Measurements from ENCODE around the gene MINDY4.

The MINDY4 gene

DNA sequence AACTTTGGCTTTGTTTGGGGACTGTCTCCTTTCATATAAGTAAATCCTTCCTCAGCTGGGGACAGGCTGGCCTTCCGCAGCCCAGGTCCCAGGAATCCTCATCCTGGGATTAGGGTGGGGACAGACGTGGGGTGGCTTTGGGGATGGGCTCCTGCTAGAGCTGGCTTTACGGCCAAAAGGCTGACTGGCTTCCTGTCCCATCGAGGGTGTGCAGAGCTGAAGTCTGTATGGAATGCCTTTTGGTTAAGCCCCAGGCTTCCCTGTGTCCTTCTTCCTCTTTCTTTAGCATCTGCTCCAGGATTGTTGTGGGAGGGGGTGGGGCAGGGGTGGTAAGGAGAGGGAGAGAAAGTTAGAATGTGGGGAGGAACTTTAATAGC, 81.1 kb downstream of the MINDY4 start:
- no peaks in the 10 kb centered on the region for H3K27me3 ChIP-seq (ENCODE audit: control insufficient read depth, insufficient read depth, low read length)
- no peak overlapping the region for H3K4me3 ChIP-seq (ENCODE audit: low read length)
- no peaks in the 10 kb centered on the region for H3K36me3 ChIP-seq (ENCODE audit: control insufficient read depth, low read depth, low read length)
- peaks cover 8% of the 10 kb centered on the region for H3K4me1 ChIP-seq (ENCODE audit: control insufficient read depth, low read depth, low read length)
- H3K9me3 ChIP-seq (ENCODE audit: control insufficient read depth, low read depth, low read length) = no peaks in the 10 kb centered on the region
- no peak overlapping the region for H3K9ac ChIP-seq (ENCODE audit: low read length)
- H3K27ac ChIP-seq (ENCODE audit: low read length) = no peak overlapping the region

DNA sequence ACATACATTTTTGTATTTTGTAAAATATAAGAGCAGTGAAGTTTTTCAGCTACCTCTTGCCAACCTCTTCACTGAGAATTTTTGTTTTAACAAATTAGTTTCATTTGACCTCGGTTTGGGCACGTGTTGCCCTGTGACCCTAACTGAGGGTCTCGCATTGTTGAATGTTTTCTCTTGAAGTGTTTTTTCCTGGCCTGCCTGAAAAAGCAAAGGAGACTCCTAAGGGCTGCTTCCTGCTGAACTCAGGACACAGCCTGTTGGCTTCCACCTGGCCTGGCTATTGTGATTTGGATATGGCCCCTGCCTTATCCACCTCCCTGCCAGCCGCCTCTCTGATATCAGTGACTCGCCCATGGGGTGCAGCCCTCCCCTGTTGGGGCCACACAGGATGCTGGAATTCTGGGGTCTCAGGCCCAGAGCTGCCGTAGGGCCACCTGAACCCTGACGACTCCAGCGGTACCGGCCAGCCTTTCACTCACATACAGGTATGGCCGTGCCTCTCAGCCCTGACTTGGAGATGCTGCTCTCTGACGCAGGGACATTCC, 81.6 kb downstream of the MINDY4 start:
- Histone ChIP-seq H3K27ac (ENCODE audit: low read length) (no peak overlapping the region), H3K9ac (ENCODE audit: low read length) (no peak overlapping the region)

DNA sequence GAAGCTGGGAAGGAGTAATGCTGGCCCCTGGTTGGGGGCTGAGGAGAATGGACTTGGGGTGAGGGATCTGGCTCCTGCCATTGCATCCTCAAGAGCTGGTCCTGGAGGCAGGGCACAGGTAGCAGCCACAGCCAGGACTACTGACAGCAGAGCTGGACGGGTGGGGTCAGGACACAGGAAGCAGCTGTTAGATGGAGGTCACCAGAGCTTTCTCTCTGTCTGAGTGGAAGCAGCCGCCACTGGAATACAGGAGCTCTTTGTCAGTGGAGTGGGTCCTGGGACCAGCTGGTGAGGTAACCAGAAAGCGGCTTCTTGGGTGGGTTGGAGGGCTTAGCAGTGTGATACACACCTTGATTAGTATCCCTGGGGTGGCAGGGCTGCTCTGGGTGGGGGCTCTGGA, 82.4 kb downstream of the MINDY4 start:
- Histone ChIP-seq H3K9ac (ENCODE audit: low read length) (no peak overlapping the region), H3K36me3 (ENCODE audit: control insufficient read depth, low read depth, low read length) (no peaks in the 10 kb centered on the region)

More for the DNA sequence above, 81.6 kb downstream of the MINDY4 start:
- Histone ChIP-seq H3K36me3 (ENCODE audit: control insufficient read depth, low read depth, low read length) (no peaks in the 10 kb centered on the region), H3K9me3 (ENCODE audit: control insufficient read depth, low read depth, low read length) (no peaks in the 10 kb centered on the region), H3K27me3 (ENCODE audit: control insufficient read depth, insufficient read depth, low read length) (no peaks in the 10 kb centered on the region), H3K4me3 (ENCODE audit: low read length) (no peak overlapping the region), H3K4me1 (ENCODE audit: control insufficient read depth, low read depth, low read length) (peaks cover 8% of the 10 kb centered on the region)

DNA sequence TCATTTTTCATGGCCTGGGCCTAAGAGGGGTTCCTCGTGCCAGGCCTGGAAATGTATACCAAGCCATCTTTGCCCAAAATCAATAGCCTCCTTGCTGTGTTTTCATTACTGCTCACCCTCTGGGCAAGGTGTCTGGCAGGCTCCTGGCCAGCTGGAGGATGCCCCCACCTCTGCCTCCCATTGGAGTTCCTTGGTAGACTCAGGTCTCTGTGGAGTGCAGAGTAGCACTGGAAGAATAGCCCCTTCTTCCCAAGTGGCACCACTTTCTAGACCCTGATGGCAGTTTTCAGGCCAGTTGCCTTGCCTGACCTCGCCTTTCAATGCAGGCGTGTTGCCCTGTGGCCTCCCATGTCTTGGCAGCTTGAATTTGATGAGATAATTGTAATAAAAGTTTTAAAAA, 84.7 kb downstream of the MINDY4 start:
- H3K27me3 ChIP-seq (ENCODE audit: control insufficient read depth, insufficient read depth, low read length) = no peaks in the 10 kb centered on the region
- H3K4me3 ChIP-seq (ENCODE audit: low read length) = no peak overlapping the region
- peaks cover 8% of the 10 kb centered on the region for H3K4me1 ChIP-seq (ENCODE audit: control insufficient read depth, low read depth, low read length)
- H3K36me3 ChIP-seq (ENCODE audit: control insufficient read depth, low read depth, low read length) = no peaks in the 10 kb centered on the region
- no peak overlapping the region for H3K27ac ChIP-seq (ENCODE audit: low read length)
- H3K9ac ChIP-seq (ENCODE audit: low read length) = no peak overlapping the region
- H3K9me3 ChIP-seq (ENCODE audit: control insufficient read depth, low read depth, low read length) = no peaks in the 10 kb centered on the region

More for the DNA sequence above, 82.4 kb downstream of the MINDY4 start:
- Histone ChIP-seq H3K27me3 (ENCODE audit: control insufficient read depth, insufficient read depth, low read length) (no peaks in the 10 kb centered on the region), H3K4me1 (ENCODE audit: control insufficient read depth, low read depth, low read length) (peaks cover 8% of the 10 kb centered on the region), H3K4me3 (ENCODE audit: low read length) (no peak overlapping the region), H3K9me3 (ENCODE audit: control insufficient read depth, low read depth, low read length) (no peaks in the 10 kb centered on the region), H3K27ac (ENCODE audit: low read length) (no peak overlapping the region)

DNA sequence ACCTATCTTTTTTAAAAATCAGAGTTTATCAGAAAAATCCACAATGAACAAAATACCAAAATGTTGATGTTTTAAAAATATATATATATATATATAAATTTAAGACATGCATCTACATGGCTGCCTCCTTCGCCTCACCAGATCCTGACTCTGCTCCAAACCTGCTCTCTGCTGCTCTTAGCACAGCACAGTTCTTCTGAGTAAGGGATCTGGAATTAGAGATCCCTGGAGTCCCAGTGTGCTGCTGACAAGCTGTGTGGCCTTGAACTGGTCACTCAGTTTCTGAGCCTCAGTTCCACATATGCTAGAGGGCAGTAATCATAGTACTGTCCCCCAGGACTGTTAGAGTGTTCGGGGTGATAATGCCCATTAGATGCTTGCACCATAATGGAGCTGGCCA, 87.4 kb downstream of the MINDY4 start:
- no peak overlapping the region for H3K9ac ChIP-seq (ENCODE audit: low read length)
- no peaks in the 10 kb centered on the region for H3K9me3 ChIP-seq (ENCODE audit: control insufficient read depth, low read depth, low read length)
- H3K4me3 ChIP-seq (ENCODE audit: low read length) = no peak overlapping the region
- H3K27me3 ChIP-seq (ENCODE audit: control insufficient read depth, insufficient read depth, low read length) = no peaks in the 10 kb centered on the region
- H3K36me3 ChIP-seq (ENCODE audit: control insufficient read depth, low read depth, low read length) = no peaks in the 10 kb centered on the region
- H3K4me1 ChIP-seq (ENCODE audit: control insufficient read depth, low read depth, low read length) = no peaks in the 10 kb centered on the region
- no peak overlapping the region for H3K27ac ChIP-seq (ENCODE audit: low read length)

DNA sequence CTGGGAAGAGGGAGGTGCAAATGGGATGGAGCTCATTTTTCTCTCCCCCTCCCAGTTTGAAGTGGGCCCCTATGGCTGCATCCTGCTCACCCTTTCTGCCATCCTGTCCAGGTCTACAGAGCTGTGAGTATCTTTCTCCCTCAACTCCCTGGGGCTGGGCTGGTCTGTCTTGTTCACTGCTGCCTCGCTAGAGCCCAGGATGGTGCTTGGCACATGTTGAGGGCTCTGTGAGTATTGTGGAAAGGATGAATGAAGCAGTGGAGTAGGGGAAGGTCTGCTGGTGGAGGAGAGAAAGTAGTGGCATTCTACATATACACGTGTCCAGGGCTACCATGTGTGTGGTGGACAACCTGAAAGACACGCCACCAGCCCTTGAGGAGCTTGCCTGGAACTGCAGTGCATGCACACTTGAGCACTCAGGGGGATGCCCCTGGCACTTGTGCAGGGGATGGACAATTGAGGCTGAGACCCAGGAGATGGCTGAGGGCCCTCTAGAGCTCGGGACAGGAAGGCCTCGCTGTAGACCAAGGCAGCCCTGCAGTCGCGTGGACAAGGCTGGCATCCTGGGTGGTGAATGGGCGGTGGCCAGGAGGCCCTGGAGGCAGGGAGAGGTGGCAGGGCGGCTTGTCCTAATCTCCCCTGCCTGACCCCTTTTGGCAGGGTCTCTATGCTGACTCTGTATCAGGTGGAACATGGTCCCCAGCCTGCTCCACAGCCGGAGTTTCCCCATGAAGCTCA, 88.2 kb downstream of the MINDY4 start:
- Histone ChIP-seq H3K4me3 (ENCODE audit: low read length) (no peak overlapping the region), H3K9me3 (ENCODE audit: control insufficient read depth, low read depth, low read length) (no peaks in the 10 kb centered on the region), H3K4me1 (ENCODE audit: control insufficient read depth, low read depth, low read length) (no peaks in the 10 kb centered on the region), H3K9ac (ENCODE audit: low read length) (no peak overlapping the region), H3K36me3 (ENCODE audit: control insufficient read depth, low read depth, low read length) (no peaks in the 10 kb centered on the region), H3K27ac (ENCODE audit: low read length) (no peak overlapping the region), H3K27me3 (ENCODE audit: control insufficient read depth, insufficient read depth, low read length) (no peaks in the 10 kb centered on the region)

DNA sequence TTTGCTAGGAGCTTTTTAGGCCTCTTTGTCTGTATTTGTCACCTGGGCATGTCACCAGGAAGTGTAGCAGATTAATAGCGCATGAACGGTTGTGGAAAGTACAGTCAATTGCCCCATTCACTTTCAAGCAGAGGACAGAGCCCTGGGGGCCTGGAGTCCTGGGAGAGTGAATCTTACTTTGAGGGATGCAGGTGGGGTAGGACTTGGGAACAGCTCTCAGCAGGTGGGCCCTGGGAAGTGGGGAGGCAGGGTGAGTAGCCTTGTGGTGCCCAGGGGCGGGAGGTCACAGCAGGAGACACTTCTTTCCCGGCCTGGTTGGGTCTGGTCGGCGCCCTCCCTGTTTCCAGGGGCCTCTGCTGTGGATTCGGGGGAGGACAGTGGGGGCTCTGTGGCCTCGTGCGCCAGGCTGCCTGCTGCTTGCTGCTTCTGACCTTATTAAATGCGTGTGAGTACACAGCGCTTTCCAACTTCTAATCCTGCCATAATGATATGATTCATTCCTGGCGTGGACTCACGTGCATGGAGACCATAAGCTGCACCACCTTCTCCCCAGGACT, 88.8 kb downstream of the MINDY4 start:
- H3K4me1 ChIP-seq (ENCODE audit: control insufficient read depth, low read depth, low read length) = no peaks in the 10 kb centered on the region
- H3K4me3 ChIP-seq (ENCODE audit: low read length) = no peak overlapping the region
- no peaks in the 10 kb centered on the region for H3K27me3 ChIP-seq (ENCODE audit: control insufficient read depth, insufficient read depth, low read length)
- no peak overlapping the region for H3K27ac ChIP-seq (ENCODE audit: low read length)
- H3K9me3 ChIP-seq (ENCODE audit: control insufficient read depth, low read depth, low read length) = no peaks in the 10 kb centered on the region
- H3K9ac ChIP-seq (ENCODE audit: low read length) = no peak overlapping the region
- no peaks in the 10 kb centered on the region for H3K36me3 ChIP-seq (ENCODE audit: control insufficient read depth, low read depth, low read length)

DNA sequence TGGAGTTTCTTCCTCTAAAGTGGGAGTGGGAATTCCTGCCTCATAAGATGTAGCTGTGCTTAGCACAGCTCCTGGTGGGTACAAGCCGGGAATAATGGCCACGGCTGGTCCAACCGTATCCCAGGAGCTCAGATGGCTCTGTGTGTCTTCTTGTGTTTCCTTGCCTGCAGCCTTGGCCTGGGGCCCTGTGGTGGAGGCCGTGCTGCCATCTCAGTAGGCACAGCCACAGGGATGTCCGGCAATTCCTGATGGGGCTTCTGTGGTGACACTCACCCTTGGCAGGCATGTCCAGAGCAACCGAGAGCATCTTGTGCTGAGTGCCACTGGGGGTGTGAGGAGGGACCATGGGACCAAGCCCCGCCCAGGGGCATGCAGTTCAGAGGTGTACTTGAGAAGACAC, 90.4 kb downstream of the MINDY4 start:
- Histone ChIP-seq H3K4me1 (ENCODE audit: control insufficient read depth, low read depth, low read length) (no peaks in the 10 kb centered on the region), H3K4me3 (ENCODE audit: low read length) (no peak overlapping the region), H3K27me3 (ENCODE audit: control insufficient read depth, insufficient read depth, low read length) (no peaks in the 10 kb centered on the region), H3K9me3 (ENCODE audit: control insufficient read depth, low read depth, low read length) (no peaks in the 10 kb centered on the region), H3K36me3 (ENCODE audit: control insufficient read depth, low read depth, low read length) (no peaks in the 10 kb centered on the region), H3K27ac (ENCODE audit: low read length) (no peak overlapping the region), H3K9ac (ENCODE audit: low read length) (no peak overlapping the region)

DNA sequence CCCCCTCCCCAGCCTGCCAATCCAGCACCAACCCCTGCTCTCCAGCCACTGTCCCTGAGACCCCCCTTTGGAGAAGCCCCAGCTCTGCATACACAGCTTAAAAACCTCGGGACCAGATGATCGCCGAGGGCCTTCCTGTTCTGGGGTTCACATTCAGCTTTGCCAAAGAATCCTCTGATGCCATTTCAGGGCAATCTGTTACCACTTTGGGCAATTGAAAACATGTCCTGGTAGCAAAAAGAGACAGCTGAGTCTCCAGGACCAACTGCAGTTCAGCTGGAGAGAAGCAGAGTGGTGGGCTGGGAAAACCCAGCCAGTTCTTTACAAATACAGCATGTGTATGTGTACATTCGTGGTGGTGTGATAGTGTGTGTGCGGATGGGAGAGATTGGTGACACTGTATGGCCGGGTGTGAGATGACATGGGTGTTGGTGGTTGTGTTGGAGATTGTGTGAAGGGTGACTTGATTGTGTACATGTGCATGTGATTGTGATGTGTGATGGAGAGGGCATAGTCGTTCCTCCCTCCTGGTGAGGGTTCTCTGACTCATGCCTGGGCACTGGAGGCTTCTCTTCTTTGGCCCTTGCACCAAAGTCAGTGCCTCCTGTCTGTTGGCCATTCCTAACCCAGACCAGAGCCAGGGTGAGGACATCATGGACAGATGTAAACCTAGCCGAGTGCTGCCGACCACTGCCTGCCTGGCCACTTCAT, 91.9 kb downstream of the MINDY4 start:
- Histone ChIP-seq H3K9ac (ENCODE audit: low read length) (no peak overlapping the region), H3K36me3 (ENCODE audit: control insufficient read depth, low read depth, low read length) (no peaks in the 10 kb centered on the region), H3K27ac (ENCODE audit: low read length) (no peak overlapping the region), H3K9me3 (ENCODE audit: control insufficient read depth, low read depth, low read length) (no peaks in the 10 kb centered on the region), H3K4me1 (ENCODE audit: control insufficient read depth, low read depth, low read length) (no peaks in the 10 kb centered on the region), H3K4me3 (ENCODE audit: low read length) (no peak overlapping the region), H3K27me3 (ENCODE audit: control insufficient read depth, insufficient read depth, low read length) (no peaks in the 10 kb centered on the region)

DNA sequence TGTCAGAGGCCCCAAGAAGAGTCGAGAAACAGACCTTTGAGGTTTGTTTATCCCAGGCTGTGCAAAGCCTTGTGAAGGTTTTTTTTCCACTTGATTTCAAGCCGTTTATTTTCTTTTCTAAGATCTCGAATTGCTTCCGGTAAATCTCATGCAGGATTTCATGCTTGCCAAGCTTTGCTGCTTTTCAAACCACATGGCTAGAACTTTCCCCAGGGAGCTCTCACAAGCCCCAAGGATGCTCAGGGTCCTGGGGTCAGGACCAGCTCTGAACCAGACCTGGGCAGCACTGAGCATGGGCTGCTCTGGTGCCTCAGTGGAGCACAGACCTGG, 92.5 kb downstream of the MINDY4 start:
- Histone ChIP-seq H3K4me1 (ENCODE audit: control insufficient read depth, low read depth, low read length) (no peaks in the 10 kb centered on the region), H3K9ac (ENCODE audit: low read length) (no peak overlapping the region), H3K27me3 (ENCODE audit: control insufficient read depth, insufficient read depth, low read length) (no peaks in the 10 kb centered on the region), H3K36me3 (ENCODE audit: control insufficient read depth, low read depth, low read length) (no peaks in the 10 kb centered on the region), H3K27ac (ENCODE audit: low read length) (no peak overlapping the region), H3K9me3 (ENCODE audit: control insufficient read depth, low read depth, low read length) (no peaks in the 10 kb centered on the region), H3K4me3 (ENCODE audit: low read length) (no peak overlapping the region)

DNA sequence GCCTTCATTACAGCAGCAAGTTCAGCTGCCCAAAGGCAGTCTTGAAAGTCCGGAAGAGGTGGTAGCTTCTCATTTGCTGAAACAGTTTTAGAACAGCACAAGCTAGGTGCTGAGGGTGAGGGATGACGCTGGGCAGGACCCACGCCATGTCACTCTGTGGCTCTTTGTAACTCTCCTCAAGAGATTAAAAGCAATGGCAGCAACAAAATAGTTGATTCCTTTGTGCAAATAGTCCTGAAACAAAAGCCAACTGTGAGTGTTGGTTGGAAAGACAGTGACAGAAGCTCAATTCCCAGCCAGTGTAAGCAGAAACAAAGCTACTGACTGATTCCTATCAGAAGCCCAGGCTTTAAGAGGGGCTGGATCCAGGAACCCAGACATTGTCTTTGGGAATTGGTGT, 92.9 kb downstream of the MINDY4 start:
- Histone ChIP-seq H3K36me3 (ENCODE audit: control insufficient read depth, low read depth, low read length) (no peaks in the 10 kb centered on the region), H3K4me3 (ENCODE audit: low read length) (no peak overlapping the region), H3K9ac (ENCODE audit: low read length) (no peak overlapping the region), H3K27me3 (ENCODE audit: control insufficient read depth, insufficient read depth, low read length) (no peaks in the 10 kb centered on the region), H3K9me3 (ENCODE audit: control insufficient read depth, low read depth, low read length) (no peaks in the 10 kb centered on the region), H3K4me1 (ENCODE audit: control insufficient read depth, low read depth, low read length) (no peaks in the 10 kb centered on the region), H3K27ac (ENCODE audit: low read length) (no peak overlapping the region)

All from iPS-18a (cell line).